GM18858 (cell line): ENCODE results near the gene PRAC1.
"Not testable (repeated sequence)": the region's sequence is repeated elsewhere in the genome, so short reads cannot be mapped to it uniquely, and the experiment has no call there.

ENCODE experiments used
- ATAC-seq: cut with Tn5 transposase; IDR thresholded peaks from one replicate; pipeline ENCODE4 v1.9.1; 2021; ENCODE audit not compliant: unreplicated experiment

Gene PRAC1

GRCh38 chr17:48727415-48728175 is 5.3 kb upstream of the PRAC1 start:
- ATAC-seq: no peak

GRCh38 chr17:48726916-48727286 is 4.6 kb upstream of the PRAC1 start:
- ATAC-seq: no peak

- ATAC-seq: no peak
Observed at GRCh38 chr17:48726114-48726915, 4.0 kb upstream of the PRAC1 start.

GRCh38 chr17:48725288-48726064 is 3.2 kb upstream of the PRAC1 start:
- ATAC-seq: no peak

- ATAC-seq: no peak
Observed at GRCh38 chr17:48725004-48725287, 2.6 kb upstream of the PRAC1 start.

GRCh38 chr17:48724251-48725003 is 2.1 kb upstream of the PRAC1 start:
- ATAC-seq: no peak

GRCh38 chr17:48723423-48724250 is 1.3 kb upstream of the PRAC1 start:
- ATAC-seq: no peak

- no peak for ATAC-seq
Observed at GRCh38 chr17:48722915-48723422, 651 bp upstream of the PRAC1 start, which contains the start of gene PRAC2. Gene PRAC2 (plus strand): TSS chr17:48723185. CDS start chr17:48724411, 1,226 bp downstream.

- no peak for ATAC-seq
Observed at GRCh38 chr17:48721009-48721402, 1.3 kb downstream of the PRAC1 start.

- no peak for ATAC-seq
Observed at GRCh38 chr17:48720266-48721008, 1.9 kb downstream of the PRAC1 start.

- ATAC-seq: no peak
Observed at GRCh38 chr17:48719642-48720265, 2.6 kb downstream of the PRAC1 start.

GRCh38 chr17:48718761-48719641 is 3.3 kb downstream of the PRAC1 start:
- ATAC-seq: no peak

- no peak for ATAC-seq
Observed at GRCh38 chr17:48718227-48718760, 4.0 kb downstream of the PRAC1 start.

GRCh38 chr17:48717367-48718226 is 4.7 kb downstream of the PRAC1 start:
- ATAC-seq: no peak

- ATAC-seq: not testable (repeated sequence)
Observed at GRCh38 chr17:48716549-48716948, 5.8 kb downstream of the PRAC1 start.
